ENCODE results near the gene GGA1.

DNA sequence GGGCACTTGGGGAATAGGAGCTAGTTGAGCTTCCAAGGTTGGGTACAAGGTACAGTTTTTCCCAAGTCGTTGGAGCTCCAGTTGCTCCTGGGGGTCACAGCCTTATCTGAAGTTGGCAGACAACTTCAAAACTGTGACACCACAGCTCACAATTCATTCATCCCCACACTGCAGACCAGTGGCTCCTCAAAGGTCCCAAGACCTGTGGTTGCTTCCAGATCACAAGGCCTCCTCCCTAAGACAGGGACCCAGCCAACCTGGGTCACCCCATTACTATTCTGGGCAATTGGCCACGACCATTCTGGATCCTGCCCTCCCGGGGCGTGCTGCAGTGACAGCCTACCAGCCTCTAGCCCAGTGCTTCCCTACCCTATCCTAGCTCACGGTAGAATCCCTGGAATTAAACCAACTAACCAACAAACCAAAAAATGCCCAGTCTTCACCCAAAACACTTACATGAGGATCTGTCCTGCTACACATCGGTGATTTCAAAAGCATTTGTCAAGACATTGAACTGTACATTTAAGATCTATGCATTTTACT, 49.0 kb downstream of the GGA1 start:
- no peak for TF ChIP-seq POLR2A (IDR thresholded peaks at IDR 0.05)
- TF ChIP-seq, protein P1, sequence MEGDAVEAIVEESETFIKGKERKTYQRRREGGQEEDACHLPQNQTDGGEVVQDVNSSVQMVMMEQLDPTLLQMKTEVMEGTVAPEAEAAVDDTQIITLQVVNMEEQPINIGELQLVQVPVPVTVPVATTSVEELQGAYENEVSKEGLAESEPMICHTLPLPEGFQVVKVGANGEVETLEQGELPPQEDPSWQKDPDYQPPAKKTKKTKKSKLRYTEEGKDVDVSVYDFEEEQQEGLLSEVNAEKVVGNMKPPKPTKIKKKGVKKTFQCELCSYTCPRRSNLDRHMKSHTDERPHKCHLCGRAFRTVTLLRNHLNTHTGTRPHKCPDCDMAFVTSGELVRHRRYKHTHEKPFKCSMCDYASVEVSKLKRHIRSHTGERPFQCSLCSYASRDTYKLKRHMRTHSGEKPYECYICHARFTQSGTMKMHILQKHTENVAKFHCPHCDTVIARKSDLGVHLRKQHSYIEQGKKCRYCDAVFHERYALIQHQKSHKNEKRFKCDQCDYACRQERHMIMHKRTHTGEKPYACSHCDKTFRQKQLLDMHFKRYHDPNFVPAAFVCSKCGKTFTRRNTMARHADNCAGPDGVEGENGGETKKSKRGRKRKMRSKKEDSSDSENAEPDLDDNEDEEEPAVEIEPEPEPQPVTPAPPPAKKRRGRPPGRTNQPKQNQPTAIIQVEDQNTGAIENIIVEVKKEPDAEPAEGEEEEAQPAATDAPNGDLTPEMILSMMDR (IDR thresholded peaks at IDR 0.05) = no peak

Data from heart left ventricle (tissue), 13 donors.